Cardiac muscle cell (in vitro differentiated cells and primary cell): ENCODE measurements around the gene TPRG1L. TPM values are rescaled to one million over a fixed set of nuclear protein-coding genes. Genes with fewer than 3 reads are reported as not detected.

Experiments used
- DNase-seq, 2 donors: peaks; one replicate each; pipeline versions ENCODE4 v3.0.0 to v3.0.0-alpha.2; 2010 to 2017; ENCODE audit warnings: low read depth in 1 of 2, low spot score in 1 of 2
- H3K27ac ChIP-seq: fragments of 200-600 bp; sonication (generic); 2 replicates; pipeline ENCODE4 v1.5.1; 2016
- H3K27me3 ChIP-seq: fragments of 200-600 bp; sonication (generic); 2 replicates; pipeline ENCODE4 v1.6.0; 2016; ENCODE audit warnings: control low read depth
- H3K36me3 ChIP-seq: fragments of 200-600 bp; sonication (generic); 2 replicates; pipeline ENCODE4 v1.5.1; 2016; ENCODE audit warnings: control low read depth
- H3K4me1 ChIP-seq: fragments of 200-600 bp; sonication (generic); 2 replicates; pipeline ENCODE4 v1.8.1; 2017; ENCODE audit warnings: low read depth, mild to moderate bottlenecking, mixed run types
- H3K4me3 ChIP-seq: fragments of 200-600 bp; sonication (generic); 2 replicates; pipeline ENCODE4 v1.5.1; 2016; ENCODE audit warnings: mild to moderate bottlenecking
- H3K9me3 ChIP-seq: fragments of 200-600 bp; sonication (generic); 2 replicates; pipeline ENCODE4 v1.5.1; 2017; ENCODE audit warnings: low read depth, mild to moderate bottlenecking, control low read depth
- CTCF ChIP-seq: IDR thresholded peaks from 2 replicates; pipeline ENCODE4 v1.5.1; 2012; ENCODE audit warnings: low read depth, mild to moderate bottlenecking, low read length
- polyA plus RNA-seq: library from polyadenylated mRNA; unstranded; fragments of >200 nt; fragmentation: Nextera tagmentation; extraction: Ambion mirVana; gene quantifications from 2 replicates; pipeline ENCODE4 v1.2.1, GENCODE V29; 2016
- total RNA-seq: library from RNA; depleted of rRNA; stranded (reverse); fragments of >200 nt; gene quantifications from 2 replicates; pipeline ENCODE4 v1.2.3, GENCODE V29; 2016

TPRG1L gene
- total and polyA plus RNA-seq, 2 experiments from 2014 or later, result 9.3 to 32.3 TPM

- H3K9me3 ChIP-seq, result no peaks in the 10 kb centered on the region
- H3K27me3 ChIP-seq, result no peaks in the 10 kb centered on the region
- H3K27ac ChIP-seq, result no peak overlapping the region
- no peak overlapping the region for H3K4me3 ChIP-seq
- no peak for DNase-seq
- H3K36me3 ChIP-seq, result no peaks in the 10 kb centered on the region
- no peaks in the 10 kb centered on the region for H3K4me1 ChIP-seq
- TF ChIP-seq CTCF, result no peak
These were observed 38.8 kb upstream of the TPRG1L start for GRCh38 chr1:3585940-3586568.

DNA sequence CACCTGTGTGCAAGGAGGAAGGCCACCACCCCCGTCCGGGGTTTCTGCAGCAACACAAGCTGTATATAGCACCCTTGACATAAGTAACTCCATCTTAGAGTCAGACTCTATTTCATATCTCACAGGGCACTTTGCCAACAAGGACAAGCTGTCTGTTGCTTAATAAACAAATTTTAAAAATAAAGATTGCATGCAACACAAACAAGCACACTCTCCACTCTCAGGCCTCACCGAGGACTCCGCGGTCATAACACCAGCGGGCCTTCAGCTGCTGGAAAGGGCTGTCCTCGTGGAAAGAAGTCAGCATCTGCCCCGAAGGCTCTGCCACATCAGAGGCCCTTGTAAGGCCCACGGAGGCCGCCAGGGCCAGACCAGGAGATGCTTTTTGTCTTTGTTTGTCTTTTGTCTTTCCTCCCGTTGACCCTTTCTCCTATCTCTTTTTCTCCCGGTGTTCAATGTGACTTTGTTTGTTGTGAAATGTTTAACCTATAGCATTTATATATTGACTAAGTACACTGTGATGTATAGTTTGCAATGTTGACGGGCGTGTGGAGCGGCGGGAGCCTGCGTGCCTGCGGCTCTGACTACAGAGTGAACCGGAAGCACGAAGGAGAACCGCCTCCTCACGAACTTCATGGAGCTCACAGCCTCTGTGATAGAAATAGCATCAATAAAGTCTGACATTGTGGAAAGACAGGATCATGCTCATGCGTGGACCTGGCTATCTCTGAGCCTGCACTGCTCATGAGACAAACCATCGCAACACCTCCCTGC lies 37.6 kb upstream of the TPRG1L start:
- H3K9me3 ChIP-seq, result no peaks in the 10 kb centered on the region
- H3K4me3 ChIP-seq, result no peak overlapping the region
- H3K27me3 ChIP-seq, result no peaks in the 10 kb centered on the region
- TF ChIP-seq CTCF, result no peak
- no peaks in the 10 kb centered on the region for H3K36me3 ChIP-seq
- no peak overlapping the region for H3K27ac ChIP-seq
- no peaks in the 10 kb centered on the region for H3K4me1 ChIP-seq
- peak in 1 of 2 donors; percentile 25 for DNase-seq

DNA sequence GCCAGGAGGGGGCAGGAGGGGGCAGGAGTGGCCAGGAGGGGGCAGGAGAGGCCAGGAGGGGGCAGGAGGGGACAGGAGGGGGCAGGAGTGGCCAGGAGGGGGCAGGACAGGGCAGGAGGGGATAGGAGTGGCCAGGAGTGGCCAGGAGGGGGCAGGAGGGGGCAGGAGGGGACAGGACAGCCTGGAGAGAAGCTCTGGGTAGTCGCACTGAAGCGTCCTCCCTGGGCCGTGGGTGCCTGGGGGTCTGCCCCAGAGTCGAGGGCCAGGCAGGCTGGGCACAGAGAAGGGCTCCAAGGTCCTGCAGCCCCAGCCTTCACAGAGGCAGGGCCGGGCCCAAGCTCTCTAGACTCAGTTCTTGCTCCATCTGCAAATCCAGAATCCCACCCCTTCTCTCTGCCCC lies 36.4 kb upstream of the TPRG1L start:
- TF ChIP-seq CTCF, result no peak
- H3K36me3 ChIP-seq, result no peaks in the 10 kb centered on the region
- DNase-seq, result no peak
- H3K27ac ChIP-seq, result no peak overlapping the region
- no peaks in the 10 kb centered on the region for H3K4me1 ChIP-seq
- no peaks in the 10 kb centered on the region for H3K27me3 ChIP-seq
- H3K9me3 ChIP-seq, result no peaks in the 10 kb centered on the region
- H3K4me3 ChIP-seq, result no peak overlapping the region

- Histone ChIP-seq H3K4me3 (no peak overlapping the region), H3K9me3 (no peaks in the 10 kb centered on the region), H3K36me3 (no peaks in the 10 kb centered on the region), H3K27me3 (no peaks in the 10 kb centered on the region), H3K4me1 (no peaks in the 10 kb centered on the region), H3K27ac (no peak overlapping the region)
- DNase-seq, result peak in 1 of 2 donors; percentile 43
- TF ChIP-seq CTCF, result no peak
These were observed 34.6 kb upstream of the TPRG1L start for GRCh38 chr1:3590139-3590763.

DNA sequence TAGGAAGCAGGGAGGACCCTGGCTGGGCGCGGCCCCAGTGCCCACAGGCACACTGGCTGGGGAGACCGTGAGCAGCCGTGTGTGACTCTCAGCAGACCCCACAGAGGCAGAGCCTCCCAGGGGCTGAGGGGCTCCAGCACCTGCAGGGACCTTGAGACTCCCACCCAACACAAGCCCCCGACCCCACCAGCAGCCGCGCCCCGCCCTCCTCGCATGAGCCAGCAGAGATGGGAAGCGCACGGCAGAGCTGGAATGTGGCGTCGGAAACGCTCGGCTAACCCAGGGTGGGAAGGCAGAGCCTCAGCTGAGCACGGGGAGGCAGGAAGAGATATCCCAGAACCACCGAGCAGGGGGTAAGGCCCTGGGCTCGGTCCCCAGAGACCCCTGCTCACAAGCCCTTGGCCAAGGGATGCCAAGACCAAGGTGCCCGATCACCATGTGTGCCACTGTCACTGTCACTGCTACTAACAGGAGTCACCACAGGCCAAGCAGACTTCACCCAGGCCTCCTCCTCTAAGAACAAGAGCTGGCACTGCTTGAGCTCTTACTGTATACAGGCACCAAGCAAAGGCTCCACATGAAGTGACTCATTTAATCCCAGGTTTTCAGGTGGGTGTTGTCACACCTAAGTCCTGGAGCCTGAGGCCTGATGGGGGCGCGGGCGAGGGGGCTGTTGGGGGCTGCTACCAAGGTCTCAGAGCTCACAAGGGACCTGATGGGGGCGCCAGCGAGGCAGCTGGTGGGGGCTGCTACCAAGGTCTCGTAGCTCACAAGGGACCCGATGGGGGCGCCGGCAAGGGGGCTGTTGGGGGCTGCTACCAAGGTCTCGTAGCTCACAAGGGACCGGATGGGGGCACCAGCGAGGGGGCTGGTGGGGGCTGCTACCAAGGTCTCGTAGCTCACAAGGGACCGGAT lies 33.6 kb upstream of the TPRG1L start:
- no peak for DNase-seq
- no peaks in the 10 kb centered on the region for H3K4me1 ChIP-seq
- TF ChIP-seq CTCF, result no peak
- no peaks in the 10 kb centered on the region for H3K36me3 ChIP-seq
- no peak overlapping the region for H3K27ac ChIP-seq
- H3K27me3 ChIP-seq, result no peaks in the 10 kb centered on the region
- no peak overlapping the region for H3K4me3 ChIP-seq
- no peaks in the 10 kb centered on the region for H3K9me3 ChIP-seq
